HG03520 (cell line): ENCODE data around the gene TEKT2.

Experiments used
- ATAC-seq: cut with Tn5 transposase; IDR thresholded peaks from one replicate; pipeline ENCODE4 v1.9.1; 2021; ENCODE audit warnings: mild to moderate bottlenecking, moderate library complexity; ENCODE audit not compliant: unreplicated experiment

Gene TEKT2

DNA sequence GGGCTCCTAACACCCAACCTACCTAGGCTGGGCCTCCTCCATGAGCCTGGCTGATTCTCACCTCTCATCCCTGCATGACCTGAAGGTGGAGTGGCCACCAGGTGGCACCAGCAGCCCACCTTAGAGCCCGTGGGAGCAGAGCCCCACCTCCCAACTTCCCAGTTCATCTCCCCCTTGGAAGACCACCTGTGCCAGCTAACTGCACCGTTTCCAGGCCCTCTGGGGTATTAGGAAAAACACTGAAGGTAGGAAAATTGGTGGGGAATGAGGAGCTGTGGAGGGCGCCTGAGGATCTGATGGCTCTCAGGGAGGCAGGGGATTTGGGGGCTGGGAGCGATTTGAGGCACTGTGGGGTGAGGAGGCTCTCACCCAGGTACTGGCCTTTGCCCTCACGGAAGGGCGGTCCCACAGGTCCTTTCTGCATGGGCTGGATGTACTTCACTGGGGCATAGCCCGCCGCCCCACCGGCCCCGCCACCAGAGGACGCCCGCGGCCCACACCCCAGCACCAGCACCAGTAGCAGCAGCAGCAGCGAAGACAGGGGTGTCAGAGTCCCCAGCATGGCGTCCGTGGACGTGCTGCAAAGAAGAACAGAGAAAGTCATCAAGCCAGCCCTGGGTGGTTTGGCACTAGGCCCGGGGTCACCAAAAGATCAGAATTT lies 15.9 kb downstream of the TEKT2 start:
- no peak for ATAC-seq

DNA sequence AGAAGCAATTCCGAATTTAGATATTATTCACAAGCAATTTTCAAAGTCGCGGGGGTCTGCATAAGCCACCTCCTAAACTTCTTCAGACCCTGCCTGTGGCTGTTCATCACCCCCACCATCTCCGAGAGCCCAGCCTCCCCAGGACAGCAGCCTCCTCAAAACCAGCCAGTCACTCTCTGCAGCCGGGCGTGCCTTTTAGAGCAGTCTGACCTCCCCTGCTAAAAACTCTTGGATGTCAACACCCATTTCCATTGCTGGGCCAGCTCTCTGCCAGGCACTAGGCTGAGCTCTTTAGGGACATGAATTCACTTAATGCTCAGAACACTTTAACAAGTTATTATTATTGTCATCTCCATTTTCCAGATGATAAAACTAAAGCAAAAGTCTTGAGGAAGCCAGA lies 16.5 kb downstream of the TEKT2 start:
- ATAC-seq, result no peak

DNA sequence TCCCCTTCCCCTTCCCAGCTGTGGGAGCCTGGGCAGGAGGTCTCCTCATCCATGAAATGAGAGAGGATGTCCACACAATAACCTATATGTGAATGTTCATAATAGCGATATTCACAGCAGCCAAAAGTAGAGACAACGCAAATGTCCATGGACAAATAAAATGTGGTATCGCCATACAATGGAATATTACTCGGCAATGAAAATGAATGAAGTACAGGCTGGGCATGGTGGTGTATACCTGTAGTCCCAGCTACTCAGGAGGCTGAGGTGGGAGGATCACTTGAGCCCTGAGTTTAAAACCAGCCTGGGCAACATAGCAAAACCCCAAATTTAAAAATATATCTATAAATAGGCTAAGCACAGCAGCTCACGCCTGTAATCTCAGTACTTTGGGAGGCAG lies 17.7 kb downstream of the TEKT2 start:
- no peak for ATAC-seq

DNA sequence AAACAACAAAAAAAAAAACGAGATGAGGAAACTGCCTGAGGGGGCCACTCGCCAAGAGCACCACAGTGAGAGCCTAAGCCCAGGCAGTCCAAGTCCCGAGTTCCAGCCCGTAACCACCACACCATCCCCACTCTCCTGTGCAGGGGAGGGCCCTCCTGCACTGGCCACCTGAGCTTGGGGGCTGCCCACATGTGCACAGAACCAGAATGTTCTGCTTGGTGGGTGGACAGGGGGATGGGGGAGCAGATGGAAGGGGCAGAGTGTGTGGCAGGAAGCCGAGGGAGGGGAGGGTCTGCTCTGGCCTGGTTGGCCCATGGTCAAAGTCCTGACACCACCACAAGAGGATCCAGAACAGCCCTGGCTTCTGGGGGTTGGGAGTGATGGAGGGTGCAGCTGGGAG lies 22.4 kb downstream of the TEKT2 start:
- no peak for ATAC-seq

DNA sequence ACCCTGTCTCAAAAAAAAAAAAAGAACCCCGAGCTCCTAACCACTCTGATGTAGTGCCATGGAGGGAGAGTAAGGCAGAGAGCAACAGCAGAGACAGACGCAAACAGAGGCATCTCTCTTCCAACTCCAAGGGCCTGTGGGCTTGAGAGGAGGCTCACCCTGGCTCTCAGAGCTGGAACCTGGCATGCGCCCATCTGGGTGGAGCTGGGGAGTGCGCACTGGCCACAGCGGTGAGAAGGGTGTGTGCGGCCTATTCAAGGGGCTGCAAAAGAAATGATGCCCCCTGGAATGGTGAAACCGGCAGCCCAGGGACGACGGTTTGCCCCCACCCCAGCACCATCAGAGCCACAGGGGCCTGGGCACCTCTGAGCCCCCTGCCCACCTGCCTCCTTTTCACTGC lies 23.5 kb downstream of the TEKT2 start:
- ATAC-seq, result no peak

DNA sequence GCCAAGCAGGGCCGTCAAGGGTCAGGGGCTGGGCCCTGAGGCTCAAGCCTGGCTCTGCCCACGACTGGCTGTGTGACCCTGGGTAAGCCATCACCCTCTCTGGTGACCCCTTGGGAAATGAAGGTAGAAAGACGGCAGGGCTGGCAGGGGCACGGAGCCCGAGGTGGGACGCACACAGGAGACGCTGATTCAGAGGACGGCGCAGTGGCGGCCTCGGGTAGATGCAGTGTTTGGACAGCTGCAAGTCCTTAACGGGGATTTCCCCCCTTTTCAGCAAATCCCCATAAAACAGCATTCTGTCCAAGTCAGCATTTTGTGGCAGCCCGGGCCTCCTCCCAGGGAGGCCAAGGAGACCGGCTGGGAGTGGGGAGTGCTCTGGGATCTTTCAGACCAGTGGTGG lies 24.4 kb downstream of the TEKT2 start:
- ATAC-seq, result no peak

DNA sequence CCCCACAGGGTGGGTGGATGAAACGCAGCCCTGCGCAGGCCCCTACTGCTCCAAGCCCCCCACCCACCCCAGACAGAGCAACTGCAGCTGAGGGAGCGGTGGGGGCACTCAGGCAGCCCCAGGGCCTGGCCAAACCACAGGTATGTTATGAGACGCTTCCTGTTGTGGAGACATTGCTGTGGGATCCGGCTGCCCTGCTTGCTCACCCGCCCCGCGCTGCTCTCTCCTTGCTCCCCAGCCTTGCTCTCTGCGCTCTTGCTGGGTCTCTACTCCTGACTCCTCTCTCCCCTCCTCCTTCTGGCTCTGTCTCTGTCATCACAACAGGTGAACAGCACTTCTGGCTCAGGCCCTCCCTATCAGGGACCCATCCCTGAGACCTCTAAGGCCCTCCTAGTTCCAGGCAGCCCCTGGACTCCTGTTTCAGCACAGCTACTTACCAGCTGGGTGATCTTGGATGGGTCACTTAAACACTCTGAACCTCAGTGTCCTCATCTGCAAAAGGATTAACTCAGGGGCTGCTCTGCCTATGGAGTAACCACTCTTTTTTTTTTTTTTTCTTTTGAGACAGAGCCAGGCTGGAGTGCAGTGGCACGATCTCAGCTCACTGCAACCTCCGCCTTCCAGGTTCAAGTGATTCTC lies 25.3 kb downstream of the TEKT2 start:
- no peak for ATAC-seq

DNA sequence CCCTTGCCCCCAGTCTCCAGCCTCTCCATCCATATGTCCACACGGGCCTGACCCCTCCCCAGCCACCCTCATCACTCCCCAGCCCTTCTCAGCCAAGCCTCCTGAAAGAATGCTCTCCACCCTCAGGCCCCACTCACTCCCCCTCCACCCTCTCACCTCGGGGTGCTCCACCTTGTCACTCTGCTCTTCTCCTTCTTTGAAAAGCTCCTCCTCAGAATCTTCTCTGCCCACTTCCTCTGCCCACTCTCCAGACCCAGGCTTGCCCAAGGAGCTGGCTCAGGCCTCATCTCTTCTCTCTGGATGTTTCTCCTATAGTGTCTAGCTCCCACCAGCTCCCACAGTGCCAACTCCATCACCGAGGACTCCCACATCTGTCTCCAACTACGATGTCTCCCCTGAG lies 27.3 kb downstream of the TEKT2 start:
- ATAC-seq, result no peak

DNA sequence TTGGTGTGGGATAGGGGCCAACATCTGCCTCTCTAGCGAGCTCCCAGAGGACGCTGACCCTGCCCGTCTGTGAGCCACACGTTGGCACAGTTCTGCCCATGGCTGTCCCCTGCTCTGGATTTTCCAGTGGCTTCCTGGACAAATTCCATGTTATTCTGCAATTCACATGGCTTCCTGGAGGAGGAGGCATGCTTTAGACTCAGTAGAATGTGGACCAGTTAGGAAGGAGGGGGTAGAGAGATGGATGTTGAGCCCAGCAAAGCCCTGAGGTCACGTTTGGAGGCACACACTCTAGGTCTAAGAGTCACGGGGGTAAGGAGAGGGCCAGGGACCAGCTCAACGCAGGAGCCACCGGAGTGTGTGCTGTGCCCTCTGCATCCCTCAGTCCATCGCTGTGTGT lies 28.9 kb downstream of the TEKT2 start:
- no peak for ATAC-seq

DNA sequence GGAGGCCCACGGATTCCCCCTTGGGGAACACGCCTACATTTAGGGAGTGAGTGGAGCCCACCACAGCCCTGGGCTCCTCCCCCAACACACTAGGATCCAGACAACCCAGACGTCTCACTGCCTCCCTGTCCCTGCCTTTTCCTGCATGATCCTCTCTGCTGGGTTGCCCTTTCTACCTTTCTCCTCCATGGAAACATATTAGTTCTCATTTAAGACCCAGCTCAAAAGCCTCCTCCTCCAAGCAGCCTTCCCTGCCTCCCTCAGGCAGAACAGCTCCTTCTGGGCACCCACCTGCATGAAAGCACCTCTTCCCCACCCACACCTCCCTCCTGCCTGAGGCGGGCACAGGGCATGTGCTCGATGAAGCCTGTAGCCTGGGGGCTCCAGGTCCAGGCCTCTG lies 30.5 kb downstream of the TEKT2 start:
- ATAC-seq, result no peak

DNA sequence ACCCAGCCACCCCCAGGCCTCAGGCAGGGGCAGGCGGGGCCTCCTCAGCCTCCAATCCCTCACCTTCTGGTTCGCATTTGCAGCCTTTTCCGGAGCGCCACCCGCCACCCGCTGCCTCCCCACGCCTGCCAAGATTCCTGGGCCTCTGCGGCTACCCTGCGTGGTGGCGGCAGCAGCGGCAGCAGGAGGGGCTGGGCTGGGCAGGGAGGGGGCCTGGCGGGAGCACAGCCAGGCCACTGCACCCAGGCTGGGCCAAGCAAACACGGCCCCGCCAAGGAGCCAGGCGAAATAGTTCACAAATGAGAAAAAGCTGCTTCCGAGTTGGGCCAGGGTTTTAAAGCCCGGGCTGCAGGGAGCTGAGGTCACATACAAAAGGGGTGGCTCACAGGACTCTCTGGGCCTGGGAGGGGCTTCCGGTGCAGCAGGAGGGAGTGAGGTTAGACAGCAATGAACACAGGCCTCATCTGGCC lies 31.3 kb downstream of the TEKT2 start:
- ATAC-seq, result no peak

DNA sequence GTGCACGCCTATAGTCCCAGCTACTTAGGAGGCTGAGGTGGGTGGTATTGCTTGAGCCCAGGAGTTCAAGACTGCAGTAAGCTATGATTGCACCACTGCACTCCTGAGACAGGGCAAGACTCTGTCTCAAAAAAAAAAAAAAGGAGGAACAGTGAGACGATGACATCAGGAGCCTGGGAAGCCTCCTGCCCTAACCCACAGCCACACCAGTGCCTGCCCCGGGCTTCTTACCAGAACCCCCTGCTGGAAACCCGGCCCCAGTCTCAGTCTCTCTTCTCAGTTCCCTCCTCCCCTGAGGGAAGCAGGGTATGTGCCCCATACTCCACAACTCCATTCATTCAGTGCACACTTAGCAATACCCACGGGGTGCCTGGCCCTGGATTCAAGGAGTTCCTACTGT lies 32.0 kb downstream of the TEKT2 start:
- ATAC-seq, result no peak

DNA sequence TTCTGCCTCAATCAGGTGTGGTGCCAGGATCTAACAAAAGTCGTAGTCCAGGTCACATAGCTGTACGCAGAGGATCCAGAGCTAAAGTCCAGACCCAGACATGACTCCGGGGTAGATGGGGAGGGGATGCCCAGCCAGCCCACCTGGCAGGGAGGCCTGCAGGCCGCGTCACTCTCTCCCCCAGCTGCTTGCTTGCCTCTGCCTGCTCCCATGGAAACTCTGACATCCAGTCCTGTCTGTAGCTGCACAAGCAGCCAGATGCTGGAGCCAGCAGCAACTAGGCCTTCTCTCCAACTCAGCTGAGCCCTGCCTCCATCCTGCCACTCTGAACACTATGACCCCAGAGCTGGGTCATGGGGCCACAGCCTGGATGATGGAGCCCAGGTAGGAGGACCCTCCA lies 33.0 kb downstream of the TEKT2 start:
- ATAC-seq, result no peak

DNA sequence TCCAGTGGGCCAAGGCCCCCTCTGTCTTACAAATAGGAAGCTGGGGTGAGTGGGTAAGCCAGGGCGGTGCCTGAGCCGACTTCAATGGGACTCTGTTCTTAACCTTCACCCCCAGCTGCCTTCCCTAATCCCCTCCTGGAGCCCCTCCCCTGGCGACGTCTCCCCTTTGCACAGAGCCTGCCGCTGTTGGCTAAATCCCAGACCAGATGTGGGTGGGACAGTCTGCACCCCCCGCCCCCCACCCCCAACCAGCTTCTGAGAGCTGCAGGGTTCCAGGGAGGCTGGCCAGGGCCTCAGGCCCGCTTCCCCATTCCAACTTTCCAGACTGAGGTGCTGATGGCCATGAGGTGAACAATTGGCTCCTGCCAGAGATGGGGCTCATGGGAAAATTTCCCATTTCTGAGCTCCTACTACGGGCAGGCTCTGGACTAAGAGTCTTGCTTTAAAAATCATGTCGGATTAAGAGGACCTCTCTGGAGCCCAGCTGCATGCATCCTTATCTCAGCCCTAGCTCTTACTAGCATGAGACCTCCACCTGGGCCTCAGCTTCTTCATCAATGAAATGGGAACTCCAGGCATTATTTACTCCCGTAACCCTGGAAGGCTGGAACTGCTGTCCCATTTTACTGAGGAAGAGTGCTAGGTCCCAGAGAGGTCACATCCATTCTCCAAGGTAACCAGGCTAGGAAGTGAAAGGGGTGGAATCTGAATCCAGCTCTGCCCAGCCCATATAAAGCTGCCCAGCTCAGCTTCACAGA lies 34.7 kb downstream of the TEKT2 start:
- ATAC-seq, result no peak

DNA sequence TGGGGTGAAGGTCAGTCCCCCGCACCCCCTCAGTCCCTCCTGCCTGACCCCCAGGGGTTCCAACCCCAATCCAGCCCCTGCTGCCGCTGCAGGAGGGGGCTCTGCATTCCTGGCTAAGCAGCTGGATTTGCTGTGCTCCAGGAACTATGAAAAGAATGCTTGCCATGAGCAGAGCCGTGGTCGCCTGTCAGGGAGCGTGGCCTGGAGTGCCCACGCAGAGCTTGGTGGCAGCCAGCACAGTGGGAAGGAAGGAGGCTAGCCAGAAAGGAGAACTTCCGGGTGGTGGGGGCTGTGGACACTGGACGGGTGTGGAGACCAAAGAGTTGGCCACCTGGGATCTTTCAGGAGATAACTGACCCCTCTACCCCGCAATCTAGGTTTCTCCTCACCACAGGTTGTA lies 35.6 kb downstream of the TEKT2 start:
- ATAC-seq, result no peak

DNA sequence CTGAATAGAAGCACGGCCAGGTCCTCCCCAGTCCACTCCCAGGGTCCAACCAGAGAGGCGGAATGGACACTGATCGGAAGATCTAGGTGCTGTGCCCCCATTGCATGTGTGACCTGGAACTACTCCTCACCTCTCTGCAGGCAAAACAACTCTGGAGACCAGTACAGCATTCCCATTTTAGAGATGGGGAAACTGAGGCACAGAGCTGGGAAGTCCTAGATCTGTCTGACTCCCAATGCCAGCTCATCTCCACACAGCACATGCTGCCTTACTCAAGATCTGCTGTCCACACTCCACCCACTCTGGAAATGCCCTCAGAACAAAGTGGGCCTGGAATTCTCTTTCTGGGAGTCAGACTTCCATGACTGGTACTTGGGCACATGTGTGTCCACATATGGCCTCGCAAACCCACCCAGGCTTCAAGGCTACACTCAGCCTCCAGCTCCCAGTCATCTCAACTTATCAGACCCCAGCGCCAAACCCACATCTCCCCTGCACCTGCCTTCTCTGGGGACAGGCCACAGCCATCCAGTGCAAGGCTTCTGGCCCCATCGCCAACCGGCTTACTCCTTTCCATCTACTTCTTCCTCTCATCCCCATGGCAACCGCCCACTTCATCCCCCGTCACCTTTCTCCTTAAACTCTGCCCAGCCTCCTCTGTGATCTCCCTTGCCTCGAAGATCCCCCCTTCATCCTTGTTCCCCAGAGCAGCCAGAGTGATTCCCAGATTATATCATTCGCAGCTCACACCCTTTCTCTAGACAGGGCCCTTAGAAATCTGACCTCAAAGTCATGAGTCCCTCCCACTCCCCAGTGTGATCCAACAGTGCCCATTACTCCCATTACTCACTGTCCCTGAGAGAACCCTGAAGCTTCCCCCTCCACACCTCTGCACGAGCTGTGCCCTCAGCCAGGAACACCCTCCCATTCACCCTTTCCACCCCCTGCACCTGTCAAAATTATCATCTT lies 38.5 kb downstream of the TEKT2 start:
- ATAC-seq, result no peak

DNA sequence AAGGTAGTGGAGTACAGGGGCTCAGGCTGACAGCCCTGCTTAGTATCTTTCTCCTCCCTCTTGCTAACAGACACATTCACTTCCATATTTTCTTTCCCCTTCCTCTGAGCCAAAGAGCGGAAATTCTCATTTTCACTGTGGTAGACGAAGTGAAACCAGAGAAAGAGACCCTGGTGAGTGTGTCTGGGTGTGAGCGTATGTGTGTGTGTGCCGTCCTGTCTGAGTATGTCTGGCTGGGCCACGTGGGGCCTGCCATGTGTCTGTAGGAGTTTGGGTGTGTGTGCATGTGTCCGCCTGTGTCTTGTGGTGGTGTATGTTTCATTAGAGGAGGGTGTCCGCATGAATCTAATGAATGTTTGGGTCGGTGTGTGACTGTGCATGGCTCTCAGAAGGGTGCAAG lies 39.5 kb downstream of the TEKT2 start:
- no peak for ATAC-seq

DNA sequence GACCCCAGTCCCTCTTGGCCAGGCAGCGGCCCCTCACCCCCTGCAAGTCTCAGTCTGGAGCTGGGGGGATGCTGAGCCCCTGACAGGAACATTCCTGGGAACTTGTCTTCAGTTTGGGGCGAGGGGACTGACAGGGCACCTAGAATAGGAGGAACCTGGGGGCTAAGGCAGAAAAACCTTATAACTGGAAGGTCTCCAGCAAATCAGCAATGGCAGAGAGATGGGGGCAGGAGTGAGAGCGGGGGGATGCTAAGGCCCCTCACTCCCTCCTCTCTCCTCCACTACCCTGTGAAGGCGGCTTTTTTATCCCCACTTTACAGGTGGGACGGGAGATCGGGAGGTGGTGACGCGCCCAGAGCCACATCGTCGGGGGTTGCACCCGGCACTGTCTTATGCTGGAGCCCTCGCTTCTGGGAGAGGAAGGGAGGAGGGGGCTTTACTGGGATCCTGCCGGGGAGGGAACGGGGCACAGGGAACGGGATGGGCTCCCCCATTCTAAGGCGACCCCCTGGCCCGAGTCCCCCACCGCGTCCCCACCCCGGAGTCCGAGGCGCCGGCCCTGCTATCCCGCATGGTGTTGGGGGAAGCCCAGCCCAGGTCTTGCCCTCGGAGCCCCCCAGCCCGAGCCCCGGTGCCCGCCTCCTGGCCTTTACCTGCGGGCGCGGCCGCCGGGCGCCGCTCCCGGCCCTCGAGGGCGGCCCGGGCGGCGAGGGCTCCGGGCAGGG lies 40.7 kb downstream of the TEKT2 start:
- no peak for ATAC-seq

DNA sequence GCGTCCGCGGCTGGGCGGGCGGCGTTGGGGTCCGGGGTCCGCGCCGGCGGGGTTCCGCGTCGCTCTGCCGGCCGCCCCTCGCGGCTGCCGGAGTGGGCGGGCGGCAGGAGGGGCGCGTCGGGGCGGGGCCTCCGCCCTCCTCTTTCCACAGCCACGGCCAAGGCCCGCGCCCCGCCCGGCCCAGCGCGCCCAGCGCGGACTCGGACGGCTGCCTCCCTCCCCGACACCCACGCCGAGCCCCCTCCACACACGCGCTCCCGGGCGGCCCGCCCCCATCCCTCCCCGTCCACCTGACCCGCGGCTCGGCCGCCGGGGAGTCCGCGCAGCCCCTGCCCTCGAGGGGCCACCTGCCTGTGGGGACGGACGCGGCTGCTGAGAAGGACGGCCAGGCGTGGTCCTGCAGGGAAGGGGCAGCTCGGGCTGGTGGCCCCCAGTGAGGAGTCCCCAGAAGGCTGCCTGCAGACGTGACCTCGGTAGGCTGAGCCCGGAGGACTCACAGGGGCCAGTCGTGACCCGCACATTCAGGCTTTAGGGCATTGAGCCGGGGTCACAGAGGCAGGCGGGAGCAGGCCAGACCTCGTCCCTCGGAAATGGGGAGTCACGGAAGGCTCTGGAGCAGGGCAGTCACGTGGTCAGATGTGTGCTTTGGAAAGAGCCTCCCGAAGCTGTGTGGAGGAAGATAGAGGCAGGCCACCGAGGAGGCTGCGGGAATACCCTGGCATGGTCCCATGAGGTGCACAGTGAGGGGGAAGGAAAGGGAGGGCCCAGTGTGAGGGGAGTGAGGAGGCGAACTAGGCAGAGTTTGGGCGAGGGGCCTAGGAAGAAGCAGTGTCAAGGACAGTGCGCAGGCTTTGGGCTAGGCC lies 41.5 kb downstream of the TEKT2 start, which contains the start of gene COL8A2:
COL8A2 (minus strand) TSS at position 94 of the 863 bp plus-strand sequence. CDS start 24,980 bp downstream, outside the sequence.
- ATAC-seq, result no peak
